Measurements from ENCODE around the gene CCL8. TPM values are rescaled to one million over a fixed set of nuclear protein-coding genes. Genes with fewer than 3 reads are reported as not detected.

Gene CCL8
- polyA plus RNA-seq, 1 of the 3 experiments (the other 2 are of a cell fraction), result not detected

DNA sequence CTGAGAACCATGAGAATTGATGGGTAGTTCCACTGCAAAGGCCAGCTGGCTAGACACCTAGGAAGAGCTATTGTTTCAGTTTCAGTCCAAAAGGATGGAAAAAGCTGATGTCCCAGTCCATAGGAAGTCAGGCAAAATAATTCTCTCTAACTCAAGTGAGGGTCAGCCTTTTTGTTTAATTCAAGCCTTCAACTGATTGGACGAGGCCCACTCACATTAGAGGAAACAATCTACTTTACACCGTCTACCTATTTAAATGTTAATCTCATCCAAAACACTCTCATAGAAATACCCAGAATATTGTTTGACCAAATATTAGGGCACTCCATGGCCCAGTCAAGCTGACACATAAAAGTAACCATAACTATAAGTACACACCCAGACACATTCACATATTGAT is 22.7 kb downstream of the CCL8 start:
- no peaks in the 10 kb centered on the region for H3K27me3 ChIP-seq (ENCODE audit: insufficient read depth)
- no peak overlapping the region for H3K27ac ChIP-seq (ENCODE audit: low read depth in 2 of 2, low read length in 1 of 2)
- no peak overlapping the region for H3K4me2 ChIP-seq
- ChIA-PET CTCF (interaction anchor here (1.2 kb wide), 1 partner anchor 19 kb away, joined by 4 read pairs; no protein-coding TSS in a partner anchor), POLR2A (no interaction called here)
- WGBS (ENCODE audit: low lambda C conversion rate), result 45% methylated on average over 2 of the region's 2 CpGs
- no peaks in the 10 kb centered on the region for H3K79me2 ChIP-seq (ENCODE audit: insufficient read depth)
- no peaks in the 10 kb centered on the region for H3K36me3 ChIP-seq (replicated peaks in 1 of 2; ENCODE audit: control insufficient read depth in 1 of 2, insufficient read depth in 2 of 2, low read length in 1 of 2)
- no peaks in the 10 kb centered on the region for H4K20me1 ChIP-seq (ENCODE audit: insufficient read depth)
- H3F3A ChIP-seq (replicated peaks; ENCODE audit: insufficient read depth), result no peaks in the 10 kb centered on the region
- TF ChIP-seq EZH2phosphoT487 (IDR thresholded peaks at IDR 0.05; ENCODE audit: borderline replicate concordance, low read depth) (no peak), EP300 (IDR thresholded peaks at IDR 0.05; ENCODE audit: borderline replicate concordance in 1 of 2, low read depth in 1 of 2, low read length in 1 of 2) (no peak), SMC3 (IDR thresholded peaks at IDR 0.05; ENCODE audit: low read depth, low read length) (no peak), YY1 (IDR thresholded peaks at IDR 0.05; ENCODE audit: low read depth) (no peak), GATA2 (CRISPR knock-in tag; IDR thresholded peaks at IDR 0.05) (no peak), RCOR1 (IDR thresholded peaks at IDR 0.05; ENCODE audit: low read length) (no peak), GABPA (IDR thresholded peaks at IDR 0.05; ENCODE audit: low read depth) (no peak), ELF1 (IDR thresholded peaks at IDR 0.05) (no peak)
- TF ChIP-seq, protein P1, sequence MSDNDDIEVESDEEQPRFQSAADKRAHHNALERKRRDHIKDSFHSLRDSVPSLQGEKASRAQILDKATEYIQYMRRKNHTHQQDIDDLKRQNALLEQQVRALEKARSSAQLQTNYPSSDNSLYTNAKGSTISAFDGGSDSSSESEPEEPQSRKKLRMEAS (IDR thresholded peaks at IDR 0.05; ENCODE audit: low read depth), result no peak
- no peak for DNase-seq
- H3K4me3 ChIP-seq (ENCODE audit: low read depth in 2 of 2, low read length in 1 of 2), result no peak overlapping the region
- H3K9ac ChIP-seq, result no peak overlapping the region
- no peak overlapping the region for H2AFZ ChIP-seq (ENCODE audit: low read depth)
- H3K9me2 ChIP-seq, result no peaks in the 10 kb centered on the region
- H3K4me1 ChIP-seq (ENCODE audit: control insufficient read depth in 1 of 2, insufficient read depth in 2 of 2, low read depth in 1 of 2, low read length in 1 of 2), result no peaks in the 10 kb centered on the region
- no peaks in the 10 kb centered on the region for H3K9me3 ChIP-seq

DNA sequence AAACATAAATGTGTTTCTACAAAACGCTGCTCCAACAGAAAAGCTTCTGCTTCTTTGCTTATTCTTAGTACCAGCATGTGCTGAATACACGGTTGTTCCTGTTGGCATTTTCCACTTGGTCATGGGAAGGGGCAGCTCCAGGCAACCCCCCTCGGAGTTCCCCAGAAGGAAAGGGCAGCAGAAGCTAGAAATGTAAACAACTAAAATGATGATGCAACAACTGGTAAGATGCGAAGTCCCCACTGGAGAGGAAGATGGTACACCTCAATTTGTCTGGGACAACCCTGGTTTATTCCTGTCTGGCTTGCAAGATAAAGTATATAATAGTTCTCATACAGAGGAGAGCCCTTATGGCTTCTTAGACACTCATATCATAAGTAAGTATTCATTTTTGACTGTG is 27.8 kb downstream of the CCL8 start:
- H3K9ac ChIP-seq, result no peak overlapping the region
- CTCF ChIA-PET, result interaction anchor here (5.1 kb wide), 1 partner anchor 14 kb away, joined by 48 read pairs; the partner anchor contains the start of gene CCL1
- H3K27me3 ChIP-seq (ENCODE audit: insufficient read depth), result no peaks in the 10 kb centered on the region
- H3K4me1 ChIP-seq (ENCODE audit: control insufficient read depth in 1 of 2, insufficient read depth in 2 of 2, low read depth in 1 of 2, low read length in 1 of 2), result no peaks in the 10 kb centered on the region
- no peaks in the 10 kb centered on the region for H4K20me1 ChIP-seq (ENCODE audit: insufficient read depth)
- no peak overlapping the region for H3K27ac ChIP-seq (ENCODE audit: low read depth in 2 of 2, low read length in 1 of 2)
- WGBS (ENCODE audit: low lambda C conversion rate), result 9% methylated on average over 4 of the region's 4 CpGs
- H3K79me2 ChIP-seq (ENCODE audit: insufficient read depth), result no peaks in the 10 kb centered on the region
- H3K4me3 ChIP-seq (ENCODE audit: low read depth in 2 of 2, low read length in 1 of 2), result no peak overlapping the region
- no peaks in the 10 kb centered on the region for H3F3A ChIP-seq (replicated peaks; ENCODE audit: insufficient read depth)
- no peaks in the 10 kb centered on the region for H3K9me2 ChIP-seq
- H2AFZ ChIP-seq (ENCODE audit: low read depth), result no peak overlapping the region
- TF ChIP-seq, protein P1 (IDR thresholded peaks at IDR 0.05; ENCODE audit: low read depth), result no peak
- TF ChIP-seq, protein P2, sequence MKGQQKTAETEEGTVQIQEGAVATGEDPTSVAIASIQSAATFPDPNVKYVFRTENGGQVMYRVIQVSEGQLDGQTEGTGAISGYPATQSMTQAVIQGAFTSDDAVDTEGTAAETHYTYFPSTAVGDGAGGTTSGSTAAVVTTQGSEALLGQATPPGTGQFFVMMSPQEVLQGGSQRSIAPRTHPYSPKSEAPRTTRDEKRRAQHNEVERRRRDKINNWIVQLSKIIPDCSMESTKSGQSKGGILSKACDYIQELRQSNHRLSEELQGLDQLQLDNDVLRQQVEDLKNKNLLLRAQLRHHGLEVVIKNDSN (IDR thresholded peaks at IDR 0.05; ENCODE audit: borderline replicate concordance, low read depth), result no peak
- TF ChIP-seq FOXM1 (IDR thresholded peaks at IDR 0.05; ENCODE audit: low read depth), result no peak
- TF ChIP-seq, protein P3, sequence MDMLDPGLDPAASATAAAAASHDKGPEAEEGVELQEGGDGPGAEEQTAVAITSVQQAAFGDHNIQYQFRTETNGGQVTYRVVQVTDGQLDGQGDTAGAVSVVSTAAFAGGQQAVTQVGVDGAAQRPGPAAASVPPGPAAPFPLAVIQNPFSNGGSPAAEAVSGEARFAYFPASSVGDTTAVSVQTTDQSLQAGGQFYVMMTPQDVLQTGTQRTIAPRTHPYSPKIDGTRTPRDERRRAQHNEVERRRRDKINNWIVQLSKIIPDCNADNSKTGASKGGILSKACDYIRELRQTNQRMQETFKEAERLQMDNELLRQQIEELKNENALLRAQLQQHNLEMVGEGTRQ (IDR thresholded peaks at IDR 0.05; ENCODE audit: borderline replicate concordance, low read depth, low read length), result no peak
- no peak for TF ChIP-seq NRF1 (IDR thresholded peaks at IDR 0.05; ENCODE audit: low read depth, low read length)
- H3K9me3 ChIP-seq, result no peaks in the 10 kb centered on the region
- POLR2A ChIA-PET, result no interaction called here
- DNase-seq, result no peak
- no peaks in the 10 kb centered on the region for H3K36me3 ChIP-seq (replicated peaks in 1 of 2; ENCODE audit: control insufficient read depth in 1 of 2, insufficient read depth in 2 of 2, low read length in 1 of 2)
- H3K4me2 ChIP-seq, result no peak overlapping the region

Measured in SK-N-SH (cell line).